Measurements from ENCODE around the gene MT1E. TPM values are rescaled to one million over a fixed set of nuclear protein-coding genes. Genes with fewer than 3 reads are reported as not detected.
"Not testable (repeated sequence)": the region's sequence is repeated elsewhere in the genome, so short reads cannot be mapped to it uniquely, and the experiment has no call there.

The MT1E gene
- polyA plus RNA-seq, 1 donor from 2014 or later: not detected

DNA sequence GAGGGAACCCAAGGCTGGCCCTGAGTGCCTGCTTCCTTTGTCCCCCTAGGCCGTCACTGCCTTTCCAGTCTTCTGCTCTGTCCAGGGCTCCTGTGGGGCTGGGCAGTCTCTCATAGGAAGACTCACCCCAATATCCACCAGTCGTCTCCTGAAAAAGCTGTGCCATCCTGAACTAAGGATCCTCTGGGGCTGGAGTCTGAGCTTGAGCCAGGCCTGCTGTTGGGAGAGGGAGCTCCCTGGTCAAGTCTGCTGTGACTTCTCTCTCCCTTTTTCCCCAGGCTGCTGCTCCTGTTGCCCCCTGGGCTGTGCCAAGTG, 45.0 kb downstream of the MT1E start:
- Histone ChIP-seq H3K27ac (ENCODE audit: low read length) (no peak overlapping the region), H3K36me3 (ENCODE audit: insufficient read depth, low read length) (no peaks in the 10 kb centered on the region), H2AFZ (ENCODE audit: low read depth, low read length) (no peak overlapping the region), H3K9me3 (ENCODE audit: low read length) (no peaks in the 10 kb centered on the region), H3K4me2 (ENCODE audit: low read length) (no peak overlapping the region), H3K27me3 (ENCODE audit: insufficient read depth, low read depth, low read length) (peaks cover 93% of the 10 kb centered on the region), H3K9ac (ENCODE audit: low read length) (no peak overlapping the region), H3K79me2 (replicated peaks; ENCODE audit: insufficient read depth, low read length) (no peaks in the 10 kb centered on the region), H4K20me1 (ENCODE audit: insufficient read depth) (no peaks in the 10 kb centered on the region), H3F3A (ENCODE audit: insufficient read depth, low read length, poor library complexity, severe bottlenecking) (no peaks in the 10 kb centered on the region), H3K9me2 (ENCODE audit: insufficient read depth, low read length) (no peaks in the 10 kb centered on the region), H3K4me3 (ENCODE audit: low read length) (no peak overlapping the region)
- TF ChIP-seq POLR2AphosphoS5 (IDR thresholded peaks at IDR 0.05): no peak
- TF ChIP-seq TAF1 (IDR thresholded peaks at IDR 0.05; ENCODE audit: low read depth): no peak
- no peak for TF ChIP-seq SMC3 (conservative IDR thresholded peaks at IDR 0.05; ENCODE audit: poor library complexity)
- TF ChIP-seq MXI1 (conservative IDR thresholded peaks at IDR 0.05; ENCODE audit: poor library complexity, severe bottlenecking): no peak
- TF ChIP-seq, protein P1, sequence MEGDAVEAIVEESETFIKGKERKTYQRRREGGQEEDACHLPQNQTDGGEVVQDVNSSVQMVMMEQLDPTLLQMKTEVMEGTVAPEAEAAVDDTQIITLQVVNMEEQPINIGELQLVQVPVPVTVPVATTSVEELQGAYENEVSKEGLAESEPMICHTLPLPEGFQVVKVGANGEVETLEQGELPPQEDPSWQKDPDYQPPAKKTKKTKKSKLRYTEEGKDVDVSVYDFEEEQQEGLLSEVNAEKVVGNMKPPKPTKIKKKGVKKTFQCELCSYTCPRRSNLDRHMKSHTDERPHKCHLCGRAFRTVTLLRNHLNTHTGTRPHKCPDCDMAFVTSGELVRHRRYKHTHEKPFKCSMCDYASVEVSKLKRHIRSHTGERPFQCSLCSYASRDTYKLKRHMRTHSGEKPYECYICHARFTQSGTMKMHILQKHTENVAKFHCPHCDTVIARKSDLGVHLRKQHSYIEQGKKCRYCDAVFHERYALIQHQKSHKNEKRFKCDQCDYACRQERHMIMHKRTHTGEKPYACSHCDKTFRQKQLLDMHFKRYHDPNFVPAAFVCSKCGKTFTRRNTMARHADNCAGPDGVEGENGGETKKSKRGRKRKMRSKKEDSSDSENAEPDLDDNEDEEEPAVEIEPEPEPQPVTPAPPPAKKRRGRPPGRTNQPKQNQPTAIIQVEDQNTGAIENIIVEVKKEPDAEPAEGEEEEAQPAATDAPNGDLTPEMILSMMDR (IDR thresholded peaks at IDR 0.05; ENCODE audit: poor library complexity, severe bottlenecking): no peak
- TF ChIP-seq EP300 (conservative IDR thresholded peaks at IDR 0.05; ENCODE audit: poor library complexity, severe bottlenecking): no peak
- TF ChIP-seq RAD21 (conservative IDR thresholded peaks at IDR 0.05): no peak
- TF ChIP-seq EZH2 (IDR thresholded peaks at IDR 0.05; ENCODE audit: borderline replicate concordance, insufficient read depth, low read length, poor library complexity, severe bottlenecking): no peak
- TF ChIP-seq, protein P2, sequence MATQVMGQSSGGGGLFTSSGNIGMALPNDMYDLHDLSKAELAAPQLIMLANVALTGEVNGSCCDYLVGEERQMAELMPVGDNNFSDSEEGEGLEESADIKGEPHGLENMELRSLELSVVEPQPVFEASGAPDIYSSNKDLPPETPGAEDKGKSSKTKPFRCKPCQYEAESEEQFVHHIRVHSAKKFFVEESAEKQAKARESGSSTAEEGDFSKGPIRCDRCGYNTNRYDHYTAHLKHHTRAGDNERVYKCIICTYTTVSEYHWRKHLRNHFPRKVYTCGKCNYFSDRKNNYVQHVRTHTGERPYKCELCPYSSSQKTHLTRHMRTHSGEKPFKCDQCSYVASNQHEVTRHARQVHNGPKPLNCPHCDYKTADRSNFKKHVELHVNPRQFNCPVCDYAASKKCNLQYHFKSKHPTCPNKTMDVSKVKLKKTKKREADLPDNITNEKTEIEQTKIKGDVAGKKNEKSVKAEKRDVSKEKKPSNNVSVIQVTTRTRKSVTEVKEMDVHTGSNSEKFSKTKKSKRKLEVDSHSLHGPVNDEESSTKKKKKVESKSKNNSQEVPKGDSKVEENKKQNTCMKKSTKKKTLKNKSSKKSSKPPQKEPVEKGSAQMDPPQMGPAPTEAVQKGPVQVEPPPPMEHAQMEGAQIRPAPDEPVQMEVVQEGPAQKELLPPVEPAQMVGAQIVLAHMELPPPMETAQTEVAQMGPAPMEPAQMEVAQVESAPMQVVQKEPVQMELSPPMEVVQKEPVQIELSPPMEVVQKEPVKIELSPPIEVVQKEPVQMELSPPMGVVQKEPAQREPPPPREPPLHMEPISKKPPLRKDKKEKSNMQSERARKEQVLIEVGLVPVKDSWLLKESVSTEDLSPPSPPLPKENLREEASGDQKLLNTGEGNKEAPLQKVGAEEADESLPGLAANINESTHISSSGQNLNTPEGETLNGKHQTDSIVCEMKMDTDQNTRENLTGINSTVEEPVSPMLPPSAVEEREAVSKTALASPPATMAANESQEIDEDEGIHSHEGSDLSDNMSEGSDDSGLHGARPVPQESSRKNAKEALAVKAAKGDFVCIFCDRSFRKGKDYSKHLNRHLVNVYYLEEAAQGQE (IDR thresholded peaks at IDR 0.05; ENCODE audit: borderline replicate concordance): no peak

DNA sequence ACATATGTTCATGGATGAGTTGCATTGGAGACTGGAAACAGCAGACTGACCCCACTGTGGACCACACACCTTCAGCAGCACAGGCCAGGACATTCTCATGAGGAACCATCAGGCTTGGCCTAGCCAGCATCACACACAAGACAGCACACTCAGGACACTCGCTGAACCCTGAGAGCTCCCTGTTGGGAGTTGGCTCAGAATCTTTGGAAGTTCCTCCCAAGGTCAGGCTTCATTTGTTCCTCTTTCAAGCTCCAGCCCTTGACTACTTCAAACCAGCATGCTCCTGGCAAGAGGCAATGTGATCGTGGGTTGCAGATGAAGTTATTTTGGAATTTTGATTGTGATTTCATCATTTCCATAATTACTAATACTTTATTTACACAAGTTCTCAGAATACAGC, 46.1 kb downstream of the MT1E start:
- not testable (repeated sequence) for H3K4me2 ChIP-seq (ENCODE audit: low read length); H3K27ac ChIP-seq (ENCODE audit: low read length); H3K9ac ChIP-seq (ENCODE audit: low read length); H3F3A ChIP-seq (ENCODE audit: insufficient read depth, low read length, poor library complexity, severe bottlenecking); H3K79me2 ChIP-seq (replicated peaks; ENCODE audit: insufficient read depth, low read length); H3K4me3 ChIP-seq (ENCODE audit: low read length); H4K20me1 ChIP-seq (ENCODE audit: insufficient read depth); H3K9me2 ChIP-seq (ENCODE audit: insufficient read depth, low read length); H3K9me3 ChIP-seq (ENCODE audit: low read length); H2AFZ ChIP-seq (ENCODE audit: low read depth, low read length); H3K36me3 ChIP-seq (ENCODE audit: insufficient read depth, low read length)
- H3K27me3 ChIP-seq (ENCODE audit: insufficient read depth, low read depth, low read length): peaks cover 93% of the 10 kb centered on the region

DNA sequence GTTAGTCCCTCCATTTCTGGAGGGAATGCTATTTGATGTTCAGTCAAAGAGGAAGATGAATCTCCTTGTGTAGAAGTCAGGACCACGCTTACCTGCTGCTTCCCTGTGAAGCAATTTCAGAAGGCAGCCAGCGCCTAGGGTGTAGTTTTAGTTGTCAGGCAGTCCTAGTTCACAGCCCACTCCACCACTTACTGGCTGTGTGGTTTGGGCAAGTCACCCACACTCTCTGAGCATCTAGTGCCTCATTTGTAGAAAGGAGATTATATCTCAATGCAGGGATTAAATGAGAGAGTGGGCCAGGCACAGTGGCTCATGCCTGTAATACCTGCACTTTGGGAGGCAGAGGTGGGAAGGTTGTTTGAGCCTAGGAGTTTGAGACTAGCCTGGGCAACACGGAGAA, 46.6 kb downstream of the MT1E start:
- not testable (repeated sequence) for H3K9me2 ChIP-seq (ENCODE audit: insufficient read depth, low read length); H3K4me2 ChIP-seq (ENCODE audit: low read length); H3F3A ChIP-seq (ENCODE audit: insufficient read depth, low read length, poor library complexity, severe bottlenecking); H3K79me2 ChIP-seq (replicated peaks; ENCODE audit: insufficient read depth, low read length); H3K27ac ChIP-seq (ENCODE audit: low read length); H2AFZ ChIP-seq (ENCODE audit: low read depth, low read length); H4K20me1 ChIP-seq (ENCODE audit: insufficient read depth); H3K36me3 ChIP-seq (ENCODE audit: insufficient read depth, low read length); H3K9ac ChIP-seq (ENCODE audit: low read length); H3K4me3 ChIP-seq (ENCODE audit: low read length); H3K9me3 ChIP-seq (ENCODE audit: low read length)
- peaks cover 93% of the 10 kb centered on the region for H3K27me3 ChIP-seq (ENCODE audit: insufficient read depth, low read depth, low read length)
